ENCODE measurements around the gene MYT1. TPM values are rescaled to one million over a fixed set of nuclear protein-coding genes. Genes with fewer than 3 reads are reported as not detected.

MYT1 gene
- total and polyA plus RNA-seq, 9 of the 15 experiments (the other 6 are each of a cell fraction or from before 2014, with no cell fraction given), result 0.02 to 0.12 (median 0.06) TPM; not detected in 4

- TF ChIP-seq BCOR (IDR thresholded peaks at IDR 0.05) (peak; percentile 90), KDM1A (IDR thresholded peaks at IDR 0.05) (peak; percentile 25 to 69; a peak in 1 of 4 replicates), YBX1 (IDR thresholded peaks at IDR 0.05) (no peak), ZNF263 (CRISPR knock-in tag; IDR thresholded peaks at IDR 0.05; ENCODE audit: borderline replicate concordance) (peak; percentile 66), HES1 (IDR thresholded peaks at IDR 0.05; ENCODE audit: low read depth) (no peak), ETS1 (conservative IDR thresholded peaks at IDR 0.05; ENCODE audit: control insufficient read depth, low read depth, low read length) (no peak), ZNF79 (CRISPR knock-in tag; IDR thresholded peaks at IDR 0.05; ENCODE audit: low read depth) (no peak), CHD4 (IDR thresholded peaks at IDR 0.05; ENCODE audit: insufficient read depth, insufficient replicate concordance, low read depth, low read length, poor library complexity, severe bottlenecking) (peak; percentile 36), TFAP4 (CRISPR knock-in tag; IDR thresholded peaks at IDR 0.05; ENCODE audit: borderline replicate concordance) (peak; percentile 58; the same call in 1 of the 2 replicates), KLF1 (tag; IDR thresholded peaks at IDR 0.05) (no peak), PHF21A (IDR thresholded peaks at IDR 0.05; ENCODE audit: borderline replicate concordance, low read depth) (no peak)
Observed at GRCh38 chr20:64119681-64120341, 44.4 kb upstream of the MYT1 start (continued).
